ENCODE data around the gene FKBP10.

DNA sequence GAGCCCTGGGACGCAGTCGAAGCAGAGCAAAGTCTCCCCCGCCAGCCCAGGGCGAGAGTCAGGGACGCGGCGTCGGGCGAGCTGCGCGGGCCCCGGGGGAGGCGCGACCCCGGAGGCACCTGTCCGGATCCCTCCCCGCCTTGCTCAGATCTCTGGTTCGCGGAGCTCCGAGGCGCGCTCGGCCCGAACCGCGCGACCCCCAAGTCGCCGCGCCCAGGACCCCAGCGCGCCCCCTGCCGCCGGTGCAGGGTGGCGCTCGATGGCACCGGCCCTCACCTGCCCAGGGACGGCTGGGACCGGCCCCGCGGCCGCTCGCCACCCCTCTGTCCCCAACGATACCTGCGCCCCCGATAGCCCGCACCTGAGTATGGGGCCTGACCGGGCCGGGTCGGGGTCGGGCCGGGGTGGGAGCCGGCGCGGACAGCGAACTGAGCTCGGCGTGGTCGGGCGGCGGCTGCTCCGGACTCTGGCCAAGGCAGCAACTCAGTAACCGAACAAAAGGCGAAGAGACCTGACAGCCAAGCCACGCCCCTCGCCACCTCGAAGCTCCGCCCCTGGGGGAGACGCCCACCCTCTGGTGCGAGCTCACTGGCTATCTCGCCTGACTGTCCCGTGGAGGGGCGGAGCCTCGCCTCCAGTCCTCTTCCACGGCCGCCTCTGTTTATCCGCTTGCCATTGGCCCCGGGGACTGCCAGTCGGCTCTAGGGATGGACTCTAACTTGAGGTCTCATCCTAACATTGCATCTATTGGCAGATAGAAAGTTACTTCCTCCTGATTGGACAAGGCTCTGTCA is 26.4 kb upstream of the FKBP10 start, which contains the start of gene JUP:
- TF ChIP-seq NRF1 (IDR thresholded peaks at IDR 0.05; ENCODE audit: low read depth, low read length), result no peak
- TF ChIP-seq, protein P1, sequence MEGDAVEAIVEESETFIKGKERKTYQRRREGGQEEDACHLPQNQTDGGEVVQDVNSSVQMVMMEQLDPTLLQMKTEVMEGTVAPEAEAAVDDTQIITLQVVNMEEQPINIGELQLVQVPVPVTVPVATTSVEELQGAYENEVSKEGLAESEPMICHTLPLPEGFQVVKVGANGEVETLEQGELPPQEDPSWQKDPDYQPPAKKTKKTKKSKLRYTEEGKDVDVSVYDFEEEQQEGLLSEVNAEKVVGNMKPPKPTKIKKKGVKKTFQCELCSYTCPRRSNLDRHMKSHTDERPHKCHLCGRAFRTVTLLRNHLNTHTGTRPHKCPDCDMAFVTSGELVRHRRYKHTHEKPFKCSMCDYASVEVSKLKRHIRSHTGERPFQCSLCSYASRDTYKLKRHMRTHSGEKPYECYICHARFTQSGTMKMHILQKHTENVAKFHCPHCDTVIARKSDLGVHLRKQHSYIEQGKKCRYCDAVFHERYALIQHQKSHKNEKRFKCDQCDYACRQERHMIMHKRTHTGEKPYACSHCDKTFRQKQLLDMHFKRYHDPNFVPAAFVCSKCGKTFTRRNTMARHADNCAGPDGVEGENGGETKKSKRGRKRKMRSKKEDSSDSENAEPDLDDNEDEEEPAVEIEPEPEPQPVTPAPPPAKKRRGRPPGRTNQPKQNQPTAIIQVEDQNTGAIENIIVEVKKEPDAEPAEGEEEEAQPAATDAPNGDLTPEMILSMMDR (IDR thresholded peaks at IDR 0.05), result peak; percentile 63
- TF ChIP-seq RAD21 (IDR thresholded peaks at IDR 0.05; ENCODE audit: low read length), result no peak
- TF ChIP-seq, protein P2, sequence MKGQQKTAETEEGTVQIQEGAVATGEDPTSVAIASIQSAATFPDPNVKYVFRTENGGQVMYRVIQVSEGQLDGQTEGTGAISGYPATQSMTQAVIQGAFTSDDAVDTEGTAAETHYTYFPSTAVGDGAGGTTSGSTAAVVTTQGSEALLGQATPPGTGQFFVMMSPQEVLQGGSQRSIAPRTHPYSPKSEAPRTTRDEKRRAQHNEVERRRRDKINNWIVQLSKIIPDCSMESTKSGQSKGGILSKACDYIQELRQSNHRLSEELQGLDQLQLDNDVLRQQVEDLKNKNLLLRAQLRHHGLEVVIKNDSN (IDR thresholded peaks at IDR 0.05; ENCODE audit: borderline replicate concordance, low read depth), result no peak
